G401 (cell line): ENCODE measurements around the gene ACTR3. TPM values are rescaled to one million over a fixed set of nuclear protein-coding genes. Genes with fewer than 3 reads are reported as not detected.

Experiments
- DNase-seq: peaks from one replicate; pipeline ENCODE4 v3.0.0-alpha.2; 2015; ENCODE audit warnings: low spot score
- in situ Hi-C: cut with HindIII; loops from 2 replicates; pipeline ENCODE4 v1.10.0; 2016; ENCODE audit warnings: low sequenced_read_pairs, mixed read lengths
- total RNA-seq: library from RNA; depleted of rRNA; stranded (reverse); fragments of >200 nt; shearing (Covaris generic); gene quantifications from 2 replicates; pipeline ENCODE4 v1.2.3, GENCODE V29; 2014

Gene ACTR3
- total RNA-seq, 1 experiment from 2014 or later: 376 TPM

GRCh38 chr2:113872201-113872600 is 17.7 kb upstream of the ACTR3 start:
- no peak for DNase-seq
- in situ Hi-C loops: no loop called here

- in situ Hi-C loops: no loop called here
- no peak for DNase-seq
These were observed 16.0 kb upstream of the ACTR3 start for GRCh38 chr2:113873867-113874266.

GRCh38 chr2:113875135-113875534 is 14.8 kb upstream of the ACTR3 start:
- DNase-seq: no peak
- in situ Hi-C loops: no loop called here

- in situ Hi-C loops: no loop called here
- DNase-seq: no peak
These were observed 13.1 kb upstream of the ACTR3 start for GRCh38 chr2:113876503-113877387.

GRCh38 chr2:113877711-113878598 is 11.9 kb upstream of the ACTR3 start:
- no peak for DNase-seq
- in situ Hi-C loops: no loop called here

- DNase-seq: no peak
- in situ Hi-C loops: no loop called here
These were observed 11.1 kb upstream of the ACTR3 start for GRCh38 chr2:113878743-113879142.

- DNase-seq: no peak
- in situ Hi-C loops: no loop called here
These were observed 10.4 kb upstream of the ACTR3 start for GRCh38 chr2:113879457-113879856.

- DNase-seq: no peak
- in situ Hi-C loops: no loop called here
These were observed 3.3 kb upstream of the ACTR3 start for GRCh38 chr2:113886479-113887008.

- in situ Hi-C loops: no loop called here
- no peak for DNase-seq
These were observed 2.7 kb upstream of the ACTR3 start for GRCh38 chr2:113887009-113887792.

- DNase-seq: no peak
- in situ Hi-C loops: no loop called here
These were observed 1.0 kb upstream of the ACTR3 start for GRCh38 chr2:113888641-113889470.

- in situ Hi-C loops: no loop called here
- DNase-seq: peak; percentile 70
These were observed 655 bp downstream of the ACTR3 start for GRCh38 chr2:113890253-113891235.

- in situ Hi-C loops: no loop called here
- no peak for DNase-seq
These were observed 1.5 kb downstream of the ACTR3 start for GRCh38 chr2:113891265-113891959.

- in situ Hi-C loops: no loop called here
- no peak for DNase-seq
These were observed 2.3 kb downstream of the ACTR3 start for GRCh38 chr2:113892004-113892710.

- in situ Hi-C loops: no loop called here
These were observed 4.4 kb downstream of the ACTR3 start for GRCh38 chr2:113894156-113894743.

GRCh38 chr2:113895301-113895700 is 5.4 kb downstream of the ACTR3 start:
- in situ Hi-C loops: no loop called here
- DNase-seq: no peak

More at GRCh38 chr2:113894156-113894743, 4.4 kb downstream of the ACTR3 start:
- no peak for DNase-seq
